ENCODE measurements around the gene SPOPL. TPM values are rescaled to one million over a fixed set of nuclear protein-coding genes. Genes with fewer than 3 reads are reported as not detected.

SPOPL gene
- total RNA-seq, 1 experiment from 2014 or later, result 13.6 TPM

- H3K23me2 ChIP-seq (ENCODE audit: insufficient read length, low read depth, low read length, poor library complexity, severe bottlenecking), result no peaks in the 10 kb centered on the region
- H2AK5ac ChIP-seq (ENCODE audit: insufficient read length, low read length), result no peak overlapping the region
- no peak overlapping the region for H3K56ac ChIP-seq (ENCODE audit: insufficient read length, low read depth, low read length)
- DNase-seq, result no peak
- no peaks in the 10 kb centered on the region for H3K9me3 ChIP-seq (ENCODE audit: control insufficient read depth, low read depth, low read length)
- H4K8ac ChIP-seq (replicated peaks; ENCODE audit: insufficient read length, low read depth, low read length), result no peak overlapping the region
- H3K79me2 ChIP-seq (ENCODE audit: insufficient read depth, low read length), result no peaks in the 10 kb centered on the region
- H3T11ph ChIP-seq (ENCODE audit: low read length), result no peak overlapping the region
- no peak overlapping the region for H2AFZ ChIP-seq (ENCODE audit: low read length)
- H3K36me3 Mint-ChIP-seq (ENCODE audit: insufficient read depth in 1 of 3, low read depth in 3 of 3), result no peaks in the 10 kb centered on the region; a peak in 1 of 7 replicates
- H3K18ac ChIP-seq (ENCODE audit: insufficient read length, low read depth, low read length), result no peak overlapping the region
- H4K91ac ChIP-seq (ENCODE audit: insufficient read length, low read depth, low read length), result no peak overlapping the region
- no peak overlapping the region for H3K9ac ChIP-seq (ENCODE audit: extremely low read depth, insufficient read length, low read length)
- no peaks in the 10 kb centered on the region for H3K4me1 ChIP-seq (ENCODE audit: insufficient read depth, low read length)
- H3K27ac Mint-ChIP-seq, result no peak overlapping the region
- H3K4ac ChIP-seq (ENCODE audit: low read depth, low read length), result no peak overlapping the region
- no peak overlapping the region for H3K4me3 Mint-ChIP-seq
- no peak overlapping the region for H4K5ac ChIP-seq (ENCODE audit: insufficient read length, low read depth, low read length)
- no peak overlapping the region for H2BK15ac ChIP-seq (ENCODE audit: low read depth, low read length)
- no peak overlapping the region for H3K27ac ChIP-seq (ENCODE audit: insufficient read length, low read depth, low read length)
- TF ChIP-seq CTCF (conservative IDR thresholded peaks at IDR 0.05), result 0 out of 3 replicates have a peak, but pooled peaks have one; percentile 10
- H3K14ac ChIP-seq (ENCODE audit: insufficient read depth, low read length), result no peak overlapping the region
- H2BK120ac ChIP-seq (ENCODE audit: low read depth, low read length, poor library complexity, severe bottlenecking), result no peak overlapping the region
- H2BK12ac ChIP-seq (ENCODE audit: insufficient read length, low read depth, low read length), result no peak overlapping the region
- no peaks in the 10 kb centered on the region for H3K4me1 Mint-ChIP-seq
- H4K20me1 ChIP-seq (ENCODE audit: control insufficient read depth, insufficient read depth, insufficient read length), result no peaks in the 10 kb centered on the region
- no CpG with 5 or more reads among the region's 3 CpGs for WGBS (ENCODE audit: extremely low coverage, insufficient read length, low lambda C conversion rate)
- H3K9me3 Mint-ChIP-seq, result no peaks in the 10 kb centered on the region
- H3K27me3 Mint-ChIP-seq (ENCODE audit: low read depth), result no peaks in the 10 kb centered on the region; the same call in 1 of the 2 replicates
- H3K27me3 ChIP-seq (ENCODE audit: insufficient read depth, low read length), result no peaks in the 10 kb centered on the region
- H2BK20ac ChIP-seq (ENCODE audit: low read depth, low read length, poor library complexity, severe bottlenecking), result no peak overlapping the region
- H3K79me1 ChIP-seq (ENCODE audit: insufficient read depth, low read depth, low read length, poor library complexity, severe bottlenecking), result no peaks in the 10 kb centered on the region
- H3K4me2 ChIP-seq (ENCODE audit: insufficient read depth, insufficient read length, low read length), result no peak overlapping the region
- no peak overlapping the region for H2BK5ac ChIP-seq (ENCODE audit: insufficient read length, low read length)
- no peak overlapping the region for H3K23ac ChIP-seq (ENCODE audit: insufficient read length, low read depth, low read length)
These were observed 119.6 kb downstream of the SPOPL start for GRCh38 chr2:138621139-138621538.
